Suprapubic skin (tissue), 4 donors: Measurements from ENCODE around the gene TCF12.

Experiments
- POLR2A ChIP-seq, 2 donors: fragments of 450-650 bp; IDR thresholded peaks; one replicate each; pipeline ENCODE4 v1.6.1; 2017; ENCODE audit warnings: antibody characterized with exemption in 2 of 2, mild to moderate bottlenecking in 2 of 2, moderate library complexity in 2 of 2
- POLR2AphosphoS5 ChIP-seq, 3 donors: sonication (generic); formaldehyde crosslinking; IDR thresholded peaks; one replicate each; pipeline ENCODE4 v1.6.1; 2017; ENCODE audit warnings: antibody characterized with exemption in 3 of 3
- TF ChIP-seq, protein P1 (sequence below), 2 donors: fragments of 200-600 bp in 1 of 2; fragments of 450-650 bp in 1 of 2; sonication (generic) in 1 of 2; IDR thresholded peaks; one replicate each; pipeline ENCODE4 v1.5.1; 2016 to 2019; ENCODE audit warnings: antibody characterized with exemption in 2 of 2, mild to moderate bottlenecking in 1 of 2, moderate library complexity in 1 of 2

DNA sequence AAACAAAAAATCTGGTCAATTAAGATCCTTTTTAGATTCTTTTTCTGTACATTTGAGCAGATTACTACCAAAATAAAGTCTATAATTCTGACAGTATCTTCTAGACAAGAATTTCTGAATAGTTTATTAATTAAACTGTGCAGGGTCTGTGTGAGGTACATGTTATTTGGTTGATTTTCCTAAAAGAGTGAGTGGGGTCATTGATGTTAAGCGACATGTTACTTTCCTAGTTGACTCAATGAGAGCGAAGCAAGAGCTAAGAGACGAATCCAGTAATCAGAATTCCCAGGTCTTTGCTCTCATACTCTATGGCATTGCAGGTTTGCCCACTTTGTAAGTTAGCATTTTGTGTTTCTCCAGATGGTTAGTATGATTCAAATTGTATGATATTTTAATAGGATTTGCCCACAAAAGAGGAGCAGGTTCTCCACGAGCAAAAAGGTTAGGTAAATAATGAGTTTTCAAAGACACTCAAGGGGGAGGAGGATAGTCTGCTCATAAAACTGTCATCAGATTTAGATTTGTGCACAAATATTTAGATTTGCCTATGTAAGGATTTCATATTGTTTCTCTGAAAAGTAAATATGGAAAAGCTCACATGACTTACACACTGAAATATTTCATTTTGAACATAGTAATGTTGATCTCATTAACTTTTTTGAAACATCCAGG lies 240.7 kb downstream of the TCF12 start:
- TF ChIP-seq POLR2AphosphoS5 (IDR thresholded peaks at IDR 0.05) (no peak), POLR2A (IDR thresholded peaks at IDR 0.05) (no peak)
- TF ChIP-seq, protein P1, sequence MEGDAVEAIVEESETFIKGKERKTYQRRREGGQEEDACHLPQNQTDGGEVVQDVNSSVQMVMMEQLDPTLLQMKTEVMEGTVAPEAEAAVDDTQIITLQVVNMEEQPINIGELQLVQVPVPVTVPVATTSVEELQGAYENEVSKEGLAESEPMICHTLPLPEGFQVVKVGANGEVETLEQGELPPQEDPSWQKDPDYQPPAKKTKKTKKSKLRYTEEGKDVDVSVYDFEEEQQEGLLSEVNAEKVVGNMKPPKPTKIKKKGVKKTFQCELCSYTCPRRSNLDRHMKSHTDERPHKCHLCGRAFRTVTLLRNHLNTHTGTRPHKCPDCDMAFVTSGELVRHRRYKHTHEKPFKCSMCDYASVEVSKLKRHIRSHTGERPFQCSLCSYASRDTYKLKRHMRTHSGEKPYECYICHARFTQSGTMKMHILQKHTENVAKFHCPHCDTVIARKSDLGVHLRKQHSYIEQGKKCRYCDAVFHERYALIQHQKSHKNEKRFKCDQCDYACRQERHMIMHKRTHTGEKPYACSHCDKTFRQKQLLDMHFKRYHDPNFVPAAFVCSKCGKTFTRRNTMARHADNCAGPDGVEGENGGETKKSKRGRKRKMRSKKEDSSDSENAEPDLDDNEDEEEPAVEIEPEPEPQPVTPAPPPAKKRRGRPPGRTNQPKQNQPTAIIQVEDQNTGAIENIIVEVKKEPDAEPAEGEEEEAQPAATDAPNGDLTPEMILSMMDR (IDR thresholded peaks at IDR 0.05): no peak
